Mesenchymal stem cell (in vitro differentiated cells and primary cell): Measurements from ENCODE around the gene THEM4. TPM values are rescaled to one million over a fixed set of nuclear protein-coding genes. Genes with fewer than 3 reads are reported as not detected.
A peak's percentile ranks its signal among the peaks of the same experiment; 100 is the strongest.

Experiments
- DNase-seq: peaks from one replicate; pipeline ENCODE4 v3.0.0-alpha.2; 2013
- H2AFZ ChIP-seq: one replicate; pipeline ENCODE4 v1.6.1; 2013; ENCODE audit warnings: low read depth, mild to moderate bottlenecking, control low read depth, inconsistent platforms, low read length, moderate library complexity
- H2AK5ac ChIP-seq: 2 replicates; pipeline ENCODE4 v1.6.1; 2013; ENCODE audit warnings: low read length, moderate library complexity, mild to moderate bottlenecking, inconsistent platforms; ENCODE audit not compliant: severe bottlenecking
- H2BK120ac ChIP-seq: one replicate; pipeline ENCODE4 v1.6.1; 2013; ENCODE audit warnings: low read depth, mild to moderate bottlenecking, inconsistent platforms, low read length, moderate library complexity
- H2BK12ac ChIP-seq, 2 experiments: one replicate each; pipeline ENCODE4 v1.6.1; 2013; ENCODE audit warnings: inconsistent platforms in 2 of 2, low read length in 2 of 2, mild to moderate bottlenecking in 2 of 2, moderate library complexity in 2 of 2, control low read depth in 1 of 2
- H2BK15ac ChIP-seq: one replicate; pipeline ENCODE4 v1.6.1; 2013; ENCODE audit warnings: mild to moderate bottlenecking, low read depth, inconsistent platforms; ENCODE audit not compliant: poor library complexity, severe bottlenecking
- H2BK5ac ChIP-seq: 2 replicates; pipeline ENCODE4 v1.6.1; 2013; ENCODE audit warnings: low read depth, mild to moderate bottlenecking, low read length, control low read depth, inconsistent platforms; ENCODE audit not compliant: poor library complexity, severe bottlenecking
- H3K14ac ChIP-seq, 2 experiments: one replicate each; pipeline ENCODE4 v1.6.1; 2013; ENCODE audit warnings: inconsistent platforms in 2 of 2, low read length in 2 of 2, control low read depth in 1 of 2, mild to moderate bottlenecking in 1 of 2, moderate library complexity in 1 of 2
- H3K18ac ChIP-seq, 2 experiments: one replicate each; pipeline ENCODE4 v1.6.1; 2013; ENCODE audit warnings: inconsistent platforms in 2 of 2, low read length in 2 of 2, control low read depth in 1 of 2, low read depth in 1 of 2, mild to moderate bottlenecking in 1 of 2
- H3K23ac ChIP-seq, 2 experiments: one replicate each; pipeline ENCODE4 v1.6.1; 2013; ENCODE audit warnings: inconsistent platforms in 2 of 2, low read length in 2 of 2, mild to moderate bottlenecking in 2 of 2, moderate library complexity in 2 of 2, control low read depth in 1 of 2
- H3K27ac ChIP-seq: 2 replicates; pipeline ENCODE4 v1.5.1; 2013; ENCODE audit warnings: mild to moderate bottlenecking, moderate library complexity, low read length, control low read depth, inconsistent platforms; ENCODE audit not compliant: poor library complexity, severe bottlenecking
- H3K27me3 ChIP-seq, 2 experiments: 2 replicates each; pipeline versions ENCODE4 v1.6.1 to v1.7.0; 2013; ENCODE audit warnings: low read length in 2 of 2, mild to moderate bottlenecking in 2 of 2, moderate library complexity in 2 of 2, control low read depth in 1 of 2, inconsistent platforms in 1 of 2; ENCODE audit not compliant: control insufficient read depth in 1 of 2, insufficient read depth in 1 of 2
- H3K36me3 ChIP-seq, 2 experiments: 2 replicates each; pipeline versions ENCODE4 v1.6.1 to v1.7.0; 2013; ENCODE audit warnings: low read length in 2 of 2, control low read depth in 1 of 2, inconsistent platforms in 1 of 2, low read depth in 1 of 2, mild to moderate bottlenecking in 1 of 2; ENCODE audit not compliant: insufficient read depth in 2 of 2, control insufficient read depth in 1 of 2
- H3K4ac ChIP-seq, 2 experiments: one replicate each; pipeline ENCODE4 v1.6.1; 2013; ENCODE audit warnings: inconsistent platforms in 2 of 2, low read length in 2 of 2, mild to moderate bottlenecking in 2 of 2, moderate library complexity in 2 of 2, control low read depth in 1 of 2, low read depth in 1 of 2
- H3K4me1 ChIP-seq: 2 replicates; pipeline ENCODE4 v1.6.1; 2013; ENCODE audit warnings: low read depth, low read length, control low read depth; ENCODE audit not compliant: control insufficient read depth, insufficient read depth
- H3K4me2 ChIP-seq: 2 replicates; pipeline ENCODE4 v1.6.1; 2013; ENCODE audit warnings: low read length, mild to moderate bottlenecking, inconsistent platforms; ENCODE audit not compliant: poor library complexity, severe bottlenecking
- H3K4me3 ChIP-seq, 2 experiments: 2 replicates each; pipeline versions ENCODE4 v1.5.1 to v1.7.0; 2013; ENCODE audit warnings: low read length in 2 of 2, mild to moderate bottlenecking in 2 of 2, control low read depth in 1 of 2, low read depth in 1 of 2; ENCODE audit not compliant: insufficient read depth in 1 of 2
- H3K79me1 ChIP-seq: replicated peaks from 2 replicates; pipeline ENCODE4 v1.6.1; 2013; ENCODE audit warnings: mild to moderate bottlenecking, control low read depth, low read length, inconsistent platforms; ENCODE audit not compliant: poor library complexity, severe bottlenecking
- H3K9ac ChIP-seq: 2 replicates; pipeline ENCODE4 v1.7.0; 2013; ENCODE audit warnings: mild to moderate bottlenecking, low read length, moderate library complexity
- H3K9me3 ChIP-seq: 2 replicates; pipeline ENCODE4 v1.7.0; 2013; ENCODE audit warnings: mild to moderate bottlenecking, low read length; ENCODE audit not compliant: control insufficient read depth
- H4K8ac ChIP-seq: one replicate; pipeline ENCODE4 v1.6.1; 2013; ENCODE audit warnings: inconsistent platforms, mild to moderate bottlenecking, low read length, moderate library complexity
- H4K91ac ChIP-seq: one replicate; pipeline ENCODE4 v1.6.1; 2013; ENCODE audit warnings: mild to moderate bottlenecking, low read length, inconsistent platforms
- WGBS: methylation state at CpG from one replicate; pipeline ENCODE4 v1.1.7; 2013; ENCODE audit warnings: mixed read lengths; 5-methylcytosine and 5-hydroxymethylcytosine counted together
- small RNA-seq: library from polyadenylated mRNA; stranded (forward); fragments of <200 nt; extraction: miRNeasy Mini kit (QIAGEN cat#:217004); gene quantifications from one replicate; pipeline ENCODE3, GENCODE V24; 2013; ENCODE audit warnings: low read depth

THEM4 gene

GRCh38 chr1:151827853-151828252 lies 81.5 kb downstream of the THEM4 start:
- Histone ChIP-seq H2BK15ac (no peak overlapping the region), H2AFZ (no peak overlapping the region), H3K4me3 (no peak overlapping the region), H2BK12ac (no peak overlapping the region), H3K36me3 (no peaks in the 10 kb centered on the region), H4K91ac (no peak overlapping the region), H3K4ac (no peak overlapping the region), H3K4me1 (peaks cover 11% of the 10 kb centered on the region), H3K27ac (no peak overlapping the region), H3K79me1 (no peaks in the 10 kb centered on the region), H2BK120ac (no peak overlapping the region), H3K18ac (no peak overlapping the region), H3K27me3 (peaks cover 59 to 74% of the 10 kb centered on the region in 2 experiments), H2BK5ac (no peak overlapping the region), H4K8ac (no peak overlapping the region), H3K9ac (no peak overlapping the region), H3K4me2 (no peak overlapping the region), H3K23ac (no peak overlapping the region), H3K14ac (no peak overlapping the region), H3K9me3 (no peaks in the 10 kb centered on the region), H2AK5ac (no peak overlapping the region)
- no peak for DNase-seq
- 49% methylated on average over 9 of the region's 9 CpGs for WGBS

- H3K4ac ChIP-seq = no peak overlapping the region
- no peak overlapping the region for H2AK5ac ChIP-seq
- no peak overlapping the region for H4K8ac ChIP-seq
- H2BK5ac ChIP-seq = no peak overlapping the region
- 45% methylated on average over 13 of the region's 21 CpGs for WGBS
- no peaks in the 10 kb centered on the region for H3K79me1 ChIP-seq
- peak overlapping the region in 1 of 2 experiments; percentile 12 for H3K4me3 ChIP-seq
- H3K14ac ChIP-seq = peak overlapping the region in 1 of 2 experiments; percentile 7
- DNase-seq = no peak
- H3K27me3 ChIP-seq = peaks cover 68 to 69% of the 10 kb centered on the region in 2 experiments
- H2AFZ ChIP-seq = no peak overlapping the region
- H3K18ac ChIP-seq = no peak overlapping the region
- H3K27ac ChIP-seq = no peak overlapping the region
- H3K36me3 ChIP-seq = no peaks in the 10 kb centered on the region
- H4K91ac ChIP-seq = no peak overlapping the region
- no peak overlapping the region for H2BK120ac ChIP-seq
- no peak overlapping the region for H2BK12ac ChIP-seq
- H3K23ac ChIP-seq = no peak overlapping the region
- peaks cover 9% of the 10 kb centered on the region for H3K4me1 ChIP-seq
- H2BK15ac ChIP-seq = no peak overlapping the region
- no peak overlapping the region for H3K9ac ChIP-seq
- H3K9me3 ChIP-seq = no peaks in the 10 kb centered on the region
- no peak overlapping the region for H3K4me2 ChIP-seq
Measured at GRCh38 chr1:151825751-151826660, 83.3 kb downstream of the THEM4 start.

DNA sequence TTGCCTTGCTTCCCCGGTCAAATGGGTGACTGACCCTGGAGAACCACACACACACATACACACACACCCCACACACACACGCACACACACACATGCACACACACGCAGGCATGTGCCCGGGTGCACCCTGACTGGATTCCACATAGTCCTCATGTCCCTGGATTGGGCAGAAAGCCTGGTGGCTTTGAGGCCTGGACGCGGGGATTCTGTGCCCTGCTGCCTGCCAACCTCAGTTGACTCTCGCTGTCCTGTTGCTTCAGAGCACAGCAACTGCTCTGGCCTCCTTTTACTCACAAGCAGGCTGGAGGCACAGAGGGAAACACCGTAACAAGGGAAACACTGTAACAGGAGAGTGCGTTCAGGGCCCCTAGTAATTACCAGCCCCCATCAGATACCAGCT lies 84.1 kb downstream of the THEM4 start:
- Histone ChIP-seq H2AFZ (no peak overlapping the region), H3K4me3 (no peak overlapping the region), H2BK5ac (no peak overlapping the region), H3K79me1 (no peaks in the 10 kb centered on the region), H4K8ac (no peak overlapping the region), H3K27ac (no peak overlapping the region), H3K18ac (no peak overlapping the region), H3K27me3 (peaks cover 68 to 69% of the 10 kb centered on the region in 2 experiments), H4K91ac (no peak overlapping the region), H2AK5ac (no peak overlapping the region), H3K4me2 (no peak overlapping the region), H3K14ac (peak overlapping the region in 1 of 2 experiments; percentile 21), H3K9me3 (no peaks in the 10 kb centered on the region), H2BK120ac (no peak overlapping the region), H3K9ac (no peak overlapping the region), H3K4ac (no peak overlapping the region), H3K23ac (peak overlapping the region in 1 of 2 experiments; percentile 47), H2BK12ac (no peak overlapping the region), H2BK15ac (no peak overlapping the region), H3K4me1 (peaks cover 9% of the 10 kb centered on the region), H3K36me3 (no peaks in the 10 kb centered on the region)
- DNase-seq = no peak
- WGBS = 82% methylated on average over 9 of the region's 9 CpGs

Small RNA genes within 50 kb of the gene (small RNA-seq; reads per million reads assigned to genes)
- gene RF00019 = not detected
